ENCODE measurements around the gene MAPRE2.

- TF ChIP-seq, protein P1, sequence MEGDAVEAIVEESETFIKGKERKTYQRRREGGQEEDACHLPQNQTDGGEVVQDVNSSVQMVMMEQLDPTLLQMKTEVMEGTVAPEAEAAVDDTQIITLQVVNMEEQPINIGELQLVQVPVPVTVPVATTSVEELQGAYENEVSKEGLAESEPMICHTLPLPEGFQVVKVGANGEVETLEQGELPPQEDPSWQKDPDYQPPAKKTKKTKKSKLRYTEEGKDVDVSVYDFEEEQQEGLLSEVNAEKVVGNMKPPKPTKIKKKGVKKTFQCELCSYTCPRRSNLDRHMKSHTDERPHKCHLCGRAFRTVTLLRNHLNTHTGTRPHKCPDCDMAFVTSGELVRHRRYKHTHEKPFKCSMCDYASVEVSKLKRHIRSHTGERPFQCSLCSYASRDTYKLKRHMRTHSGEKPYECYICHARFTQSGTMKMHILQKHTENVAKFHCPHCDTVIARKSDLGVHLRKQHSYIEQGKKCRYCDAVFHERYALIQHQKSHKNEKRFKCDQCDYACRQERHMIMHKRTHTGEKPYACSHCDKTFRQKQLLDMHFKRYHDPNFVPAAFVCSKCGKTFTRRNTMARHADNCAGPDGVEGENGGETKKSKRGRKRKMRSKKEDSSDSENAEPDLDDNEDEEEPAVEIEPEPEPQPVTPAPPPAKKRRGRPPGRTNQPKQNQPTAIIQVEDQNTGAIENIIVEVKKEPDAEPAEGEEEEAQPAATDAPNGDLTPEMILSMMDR (IDR thresholded peaks at IDR 0.05; ENCODE audit: poor library complexity, severe bottlenecking) = no peak
- TF ChIP-seq REST (IDR thresholded peaks at IDR 0.05; ENCODE audit: borderline replicate concordance) (no peak), EP300 (conservative IDR thresholded peaks at IDR 0.05; ENCODE audit: poor library complexity, severe bottlenecking) (no peak)
Measured at GRCh38 chr18:35117372-35117771, 76.2 kb downstream of the MAPRE2 start.
